GM21529 (cell line): Measurements from ENCODE around the gene SORCS2.

ENCODE experiments used
- ATAC-seq: cut with Tn5 transposase; IDR thresholded peaks from one replicate; pipeline ENCODE4 v1.9.1; 2021; ENCODE audit not compliant: unreplicated experiment

The SORCS2 gene

GRCh38 chr4:7399440-7400234 lies 207.3 kb downstream of the SORCS2 start:
- no peak for ATAC-seq

- ATAC-seq, result no peak
Measured at GRCh38 chr4:7400671-7401298, 208.4 kb downstream of the SORCS2 start.

DNA sequence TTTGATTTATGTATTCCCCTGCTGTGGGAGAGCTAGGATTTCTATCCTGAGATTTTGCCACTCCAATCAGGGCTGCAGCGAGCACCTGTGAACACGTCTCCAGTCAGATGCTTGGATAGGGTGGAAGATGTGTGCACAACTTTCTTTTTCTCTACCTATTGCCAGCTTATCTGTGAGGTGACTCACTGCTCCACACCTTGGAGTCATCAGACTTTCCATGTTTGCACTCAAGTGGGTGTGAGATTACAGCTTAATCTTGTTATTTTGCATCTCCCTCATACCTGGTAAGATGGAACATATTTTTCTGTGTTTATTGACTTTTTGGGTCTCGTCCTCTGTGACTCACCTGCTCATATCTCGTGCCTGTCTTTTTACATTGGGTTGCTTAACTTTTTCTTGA lies 210.2 kb downstream of the SORCS2 start:
- ATAC-seq, result no peak

DNA sequence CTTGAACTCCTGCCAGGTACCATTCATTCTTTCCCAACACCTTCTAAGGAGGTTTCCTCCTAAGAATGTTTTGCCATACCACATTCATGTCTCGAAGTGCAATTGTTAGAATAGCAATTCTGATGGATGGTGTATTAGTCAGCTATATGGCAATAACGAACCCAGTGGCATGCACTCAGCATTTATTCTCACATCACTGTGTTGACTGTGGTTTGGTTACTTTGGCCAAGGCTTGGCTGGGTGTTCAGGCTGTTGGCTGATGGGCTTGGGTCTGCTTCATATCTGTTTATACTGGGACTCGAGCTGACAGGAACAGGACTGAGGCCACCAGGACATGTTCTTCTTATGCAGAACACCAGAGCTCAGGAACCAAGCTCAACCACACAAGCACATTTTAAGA lies 210.7 kb downstream of the SORCS2 start:
- no peak for ATAC-seq

DNA sequence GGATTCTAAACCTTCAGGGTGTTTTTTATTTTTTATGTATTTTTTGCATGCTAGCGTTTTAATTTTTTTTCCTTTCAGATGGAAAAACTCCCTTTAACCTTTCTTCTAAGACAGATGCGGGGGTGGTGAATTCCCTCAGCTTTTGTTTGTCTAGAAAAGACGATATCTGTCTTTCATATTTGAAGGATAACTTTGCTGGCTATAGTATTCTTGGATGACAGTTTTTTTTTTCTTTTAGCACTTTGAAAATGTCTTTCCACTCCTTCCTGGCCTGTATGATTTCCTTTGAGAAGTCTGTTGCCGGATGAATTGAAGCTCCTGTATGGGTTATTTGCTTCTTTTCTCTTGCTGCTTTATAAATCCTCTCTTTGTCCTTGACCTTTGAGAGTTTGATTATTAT lies 215.8 kb downstream of the SORCS2 start:
- ATAC-seq, result no peak

GRCh38 chr4:7410446-7410845 lies 218.1 kb downstream of the SORCS2 start:
- no peak for ATAC-seq

DNA sequence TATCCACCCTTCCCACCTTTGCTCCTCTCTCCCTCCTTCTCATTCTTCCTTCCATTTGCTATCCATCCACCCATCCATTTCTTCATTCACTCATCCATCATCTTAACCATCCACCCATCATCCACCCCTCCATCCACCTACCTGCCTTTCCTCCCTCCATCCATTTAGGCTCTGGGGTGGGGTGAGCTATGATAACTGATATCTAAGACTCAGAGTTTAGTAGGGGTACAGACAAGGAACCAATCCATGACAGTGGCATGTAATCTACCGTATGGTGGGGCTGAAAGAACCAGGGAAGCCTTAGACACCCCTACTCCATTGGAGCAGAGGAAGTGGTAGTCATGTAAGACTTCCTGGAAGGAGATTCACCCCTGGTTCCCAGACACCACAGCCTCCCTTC lies 219.2 kb downstream of the SORCS2 start:
- ATAC-seq, result no peak

DNA sequence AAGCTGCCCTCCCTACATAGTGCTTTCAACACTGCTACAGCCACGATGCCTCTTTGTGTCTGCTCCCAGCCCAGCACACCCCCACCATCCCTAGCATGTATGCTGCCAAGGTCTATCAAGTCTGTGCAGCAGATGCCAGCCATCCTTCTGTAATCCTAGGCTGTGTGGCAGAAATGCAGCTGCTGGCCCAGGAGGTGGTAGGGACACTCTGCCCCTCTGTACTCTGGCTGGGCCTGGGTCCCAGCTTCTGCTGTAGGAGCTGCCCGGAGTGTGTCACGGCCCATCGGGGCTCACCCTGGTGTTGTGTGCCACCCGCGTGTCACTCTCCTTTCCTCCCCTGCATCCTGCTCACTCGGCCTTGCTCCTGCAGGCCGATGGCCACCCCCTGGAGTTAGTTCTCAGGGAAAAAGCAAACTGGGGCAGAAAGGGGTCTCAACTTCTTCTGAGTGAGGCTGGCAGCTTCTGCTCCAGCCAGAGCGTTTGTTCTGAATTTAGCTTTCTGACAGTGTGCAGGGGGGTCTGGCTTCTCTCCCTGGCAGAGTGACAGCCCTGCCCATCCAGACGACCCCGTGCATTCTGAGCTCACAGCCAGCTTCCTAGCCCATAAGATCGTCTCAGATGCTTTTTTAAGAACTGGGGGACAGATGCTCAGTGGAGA lies 219.7 kb downstream of the SORCS2 start:
- no peak for ATAC-seq

GRCh38 chr4:7412554-7412912 lies 220.2 kb downstream of the SORCS2 start:
- ATAC-seq, result no peak

DNA sequence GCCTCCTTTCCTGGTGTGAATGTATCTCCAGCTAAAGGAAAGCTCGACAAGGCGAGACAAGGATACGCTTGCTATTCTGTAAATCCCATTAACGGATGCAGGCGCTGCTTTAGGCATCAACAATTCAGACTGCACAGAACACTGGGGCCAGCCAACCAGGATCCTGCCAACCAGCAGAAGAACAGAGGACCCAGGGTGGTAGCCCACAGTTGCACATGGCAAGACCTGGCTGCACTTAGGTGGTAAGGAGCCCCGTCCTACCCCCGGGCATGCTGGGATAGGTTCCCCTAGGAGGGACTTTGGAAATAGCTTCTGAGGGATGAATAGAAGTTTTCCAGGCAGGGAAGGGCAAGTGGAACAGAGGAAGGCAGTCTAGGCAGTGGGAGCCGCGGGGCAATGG lies 221.7 kb downstream of the SORCS2 start:
- no peak for ATAC-seq

- no peak for ATAC-seq
Measured at GRCh38 chr4:7414736-7415510, 222.6 kb downstream of the SORCS2 start.

DNA sequence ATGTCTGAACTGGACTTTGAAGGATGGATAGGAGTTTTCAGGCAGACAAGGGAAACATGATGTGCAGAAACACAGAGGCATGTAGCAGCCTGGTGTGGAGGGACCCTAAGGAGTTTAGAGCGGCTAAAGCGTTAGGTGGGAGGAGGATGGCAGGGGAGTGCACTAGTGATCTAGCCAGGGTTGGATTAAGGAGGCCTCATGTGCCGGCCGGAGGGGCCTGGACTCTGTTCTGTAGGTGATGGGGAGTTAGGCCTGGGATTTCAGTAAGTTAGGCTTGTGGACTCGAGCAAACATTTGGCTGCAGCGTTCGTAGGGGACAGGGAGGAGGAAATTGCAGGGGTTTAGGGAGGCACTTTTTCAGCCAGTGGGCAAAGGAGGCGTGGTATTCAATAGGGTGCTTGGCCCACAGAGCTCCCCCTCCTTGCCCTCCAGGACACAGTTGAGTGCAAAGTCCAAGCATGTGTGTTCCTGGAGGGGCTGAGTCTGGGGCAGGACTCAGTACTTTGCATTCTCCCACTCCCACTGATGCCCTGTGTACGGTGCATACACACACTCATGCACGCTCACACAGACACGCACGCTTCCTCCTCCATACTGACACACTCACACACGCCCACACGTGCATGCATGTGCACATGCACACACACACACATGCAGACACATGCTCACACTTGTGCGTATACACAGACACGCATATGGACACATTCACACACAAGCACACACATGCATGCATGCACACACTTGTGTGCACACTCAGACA lies 223.8 kb downstream of the SORCS2 start:
- no peak for ATAC-seq

DNA sequence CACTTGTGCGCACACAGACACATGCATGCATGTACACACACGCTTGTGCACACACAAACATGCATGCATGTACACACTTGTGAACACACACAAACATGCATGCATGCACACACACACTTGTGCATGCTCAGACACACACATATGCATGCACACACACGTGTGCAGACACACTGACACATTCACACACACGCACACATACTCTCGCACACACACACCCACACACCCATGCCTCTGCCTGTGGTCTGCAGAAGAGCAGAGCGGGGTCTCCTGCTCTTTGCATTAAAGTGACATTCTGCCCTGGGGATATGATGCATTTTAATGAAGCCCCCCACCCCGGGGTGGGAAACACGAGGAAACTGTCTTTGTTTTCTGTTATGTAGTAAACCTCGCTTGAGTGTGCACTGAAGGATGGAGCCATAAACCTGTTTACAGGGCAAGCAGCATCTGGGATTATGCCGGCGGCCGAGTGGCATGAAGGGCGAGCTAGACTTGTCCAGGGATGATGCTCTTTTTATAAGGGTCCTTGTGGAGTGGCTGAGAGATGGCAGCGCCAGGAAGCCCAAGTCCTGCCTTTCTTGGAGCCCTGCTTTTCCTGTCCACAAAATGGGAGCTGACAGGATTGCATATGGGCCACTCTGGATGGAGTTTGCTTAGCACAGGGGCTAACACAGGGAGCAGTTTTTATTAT lies 224.6 kb downstream of the SORCS2 start:
- ATAC-seq, result no peak

GRCh38 chr4:7417639-7418038 lies 225.3 kb downstream of the SORCS2 start:
- ATAC-seq, result no peak

DNA sequence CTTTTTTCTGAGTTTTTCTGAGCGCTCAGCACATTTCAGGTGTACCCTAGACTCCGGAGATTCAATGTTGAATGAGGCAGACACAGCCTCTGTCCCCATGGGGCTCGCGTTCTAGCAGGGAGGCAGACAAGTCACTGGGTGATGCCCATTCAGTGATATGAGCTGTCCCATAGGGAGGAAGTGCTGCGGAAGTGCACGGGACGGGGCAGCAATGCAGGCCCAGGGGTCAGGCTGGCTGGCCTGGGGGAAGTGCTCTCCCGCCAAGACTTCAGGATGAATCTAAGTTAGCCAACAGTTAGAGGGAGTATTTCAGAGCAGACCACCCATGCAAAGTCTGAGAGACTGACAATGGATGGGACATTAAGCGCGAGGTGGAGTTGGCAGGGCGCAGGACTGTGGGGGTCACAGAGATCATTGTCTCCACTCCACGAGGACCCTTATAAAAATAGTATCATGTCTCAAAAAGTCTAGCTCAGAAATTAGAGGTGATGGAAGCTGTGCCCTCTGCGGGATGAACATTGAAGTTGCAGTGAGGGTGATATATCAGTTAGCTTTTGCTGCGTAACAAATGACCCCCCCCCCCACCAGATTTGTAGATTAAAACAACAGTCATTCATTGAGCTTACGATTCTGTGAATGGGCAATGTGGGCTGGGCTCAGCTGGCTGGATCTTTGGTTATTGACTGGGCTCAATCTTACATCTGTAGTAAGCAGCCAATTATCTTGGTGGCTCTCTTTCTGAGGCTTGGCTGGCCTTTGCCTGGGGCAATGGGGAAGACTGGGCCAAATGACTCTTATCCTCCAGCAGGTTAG lies 226.0 kb downstream of the SORCS2 start:
- ATAC-seq, result no peak

DNA sequence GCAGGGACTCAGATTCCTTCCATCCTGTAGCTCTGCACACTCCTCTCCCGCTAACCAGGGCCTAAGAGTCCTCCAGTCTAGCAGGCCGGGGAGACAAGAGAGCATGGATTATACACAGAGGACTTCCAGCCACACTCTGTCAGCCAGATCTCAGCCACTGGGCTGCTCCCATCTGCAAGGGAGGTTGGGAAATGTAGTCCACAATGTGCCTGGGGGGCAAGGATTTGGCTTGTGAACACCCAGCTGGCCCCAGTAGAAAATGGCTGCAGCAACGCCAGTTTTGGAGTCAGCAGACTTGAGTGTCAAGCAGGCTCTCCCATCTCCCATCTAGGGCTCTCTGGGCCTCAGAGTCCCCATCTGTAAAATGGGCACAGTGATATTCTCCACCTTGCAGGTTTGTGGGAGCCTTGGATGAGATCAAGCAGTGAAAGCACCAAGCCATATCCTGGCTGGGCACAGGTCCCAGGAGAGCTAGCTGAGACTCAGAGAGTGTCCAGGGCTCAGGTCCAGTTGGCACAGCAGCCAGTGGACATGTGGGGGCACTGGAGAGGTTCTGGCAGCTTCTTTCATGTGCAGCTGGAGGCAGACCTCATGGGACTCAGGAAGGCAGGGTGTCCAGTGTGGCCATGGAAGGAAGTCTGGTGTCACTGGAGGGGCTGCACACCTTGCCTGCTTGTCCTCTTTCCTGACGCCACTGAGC lies 227.8 kb downstream of the SORCS2 start:
- no peak for ATAC-seq

- no peak for ATAC-seq
Measured at GRCh38 chr4:7420661-7421040, 228.3 kb downstream of the SORCS2 start.

GRCh38 chr4:7421356-7422150 lies 229.2 kb downstream of the SORCS2 start:
- ATAC-seq, result no peak
